H9 (cell line): ENCODE measurements around the gene GSC2. TPM values are rescaled to one million over a fixed set of nuclear protein-coding genes. Genes with fewer than 3 reads are reported as not detected.

Experiments used
- DNase-seq: peaks from one replicate; pipeline ENCODE4 v3.0.0-alpha.2; 2017
- H2AFZ ChIP-seq: one replicate; pipeline ENCODE4 v1.6.1; 2013; ENCODE audit warnings: mild to moderate bottlenecking, low read length, control low read depth, moderate library complexity
- H2AK5ac ChIP-seq: 2 replicates; pipeline ENCODE4 v1.6.1; 2013; ENCODE audit warnings: low read length, control low read depth, mixed read lengths; ENCODE audit not compliant: insufficient read length
- H2BK120ac ChIP-seq: one replicate; pipeline ENCODE4 v1.6.1; 2013; ENCODE audit warnings: low read depth, mild to moderate bottlenecking, low read length, control low read depth, inconsistent platforms; ENCODE audit not compliant: poor library complexity, severe bottlenecking
- H2BK12ac ChIP-seq: 2 replicates; pipeline ENCODE4 v1.6.1; 2013; ENCODE audit warnings: low read length, control low read depth, mixed read lengths, low read depth; ENCODE audit not compliant: insufficient read length
- H2BK15ac ChIP-seq: 2 replicates; pipeline ENCODE4 v1.6.1; 2013; ENCODE audit warnings: low read depth, low read length, control low read depth
- H2BK20ac ChIP-seq: one replicate; pipeline ENCODE4 v1.6.1; 2013; ENCODE audit warnings: low read depth, mild to moderate bottlenecking, low read length, control low read depth, inconsistent platforms; ENCODE audit not compliant: poor library complexity, severe bottlenecking
- H2BK5ac ChIP-seq: 2 replicates; pipeline ENCODE4 v1.6.1; 2013; ENCODE audit warnings: low read length, control low read depth, mixed read lengths; ENCODE audit not compliant: insufficient read length
- H3K14ac ChIP-seq: 2 replicates; pipeline ENCODE4 v1.6.1; 2013; ENCODE audit warnings: low read length, control low read depth; ENCODE audit not compliant: insufficient read depth
- H3K18ac ChIP-seq: 2 replicates; pipeline ENCODE4 v1.6.1; 2013; ENCODE audit warnings: low read depth, mild to moderate bottlenecking, mixed read lengths, low read length, control low read depth; ENCODE audit not compliant: insufficient read length
- H3K23ac ChIP-seq: 2 replicates; pipeline ENCODE4 v1.6.1; 2013; ENCODE audit warnings: low read length, control low read depth, mixed read lengths, low read depth; ENCODE audit not compliant: insufficient read length
- H3K23me2 ChIP-seq: 2 replicates; pipeline ENCODE4 v1.6.1; 2013; ENCODE audit warnings: low read depth, mild to moderate bottlenecking, mixed read lengths, low read length, control low read depth; ENCODE audit not compliant: insufficient read length, poor library complexity, severe bottlenecking
- H3K27ac ChIP-seq: 2 replicates; pipeline ENCODE4 v1.5.1; 2013; ENCODE audit warnings: low read length, control low read depth, mixed read lengths, low read depth; ENCODE audit not compliant: insufficient read length
- H3K27me3 ChIP-seq: 2 replicates; pipeline ENCODE4 v1.6.1; 2013; ENCODE audit warnings: low read length, control low read depth, inconsistent platforms; ENCODE audit not compliant: insufficient read depth
- H3K4ac ChIP-seq: 2 replicates; pipeline ENCODE4 v1.6.1; 2013; ENCODE audit warnings: low read depth, mild to moderate bottlenecking, control low read depth, inconsistent platforms, low read length, moderate library complexity
- H3K4me1 ChIP-seq: 2 replicates; pipeline ENCODE4 v1.6.1; 2013; ENCODE audit warnings: low read length, control low read depth, inconsistent platforms; ENCODE audit not compliant: insufficient read depth
- H3K4me2 ChIP-seq: 2 replicates; pipeline ENCODE4 v1.6.1; 2013; ENCODE audit warnings: low read length, control low read depth, mixed read lengths; ENCODE audit not compliant: insufficient read length, insufficient read depth
- H3K56ac ChIP-seq: 2 replicates; pipeline ENCODE4 v1.6.1; 2013; ENCODE audit warnings: low read depth, mild to moderate bottlenecking, mixed read lengths, low read length, control low read depth; ENCODE audit not compliant: insufficient read length
- H3K79me1 ChIP-seq: 2 replicates; pipeline ENCODE4 v1.6.1; 2013; ENCODE audit warnings: low read depth, mild to moderate bottlenecking, moderate library complexity, low read length, control low read depth, inconsistent platforms; ENCODE audit not compliant: insufficient read depth, poor library complexity, severe bottlenecking
- H3K79me2 ChIP-seq: 2 replicates; pipeline ENCODE4 v1.6.1; 2013; ENCODE audit warnings: low read length, control low read depth, inconsistent platforms; ENCODE audit not compliant: insufficient read depth
- H3K9ac ChIP-seq: 2 replicates; pipeline ENCODE4 v1.6.1; 2013; ENCODE audit warnings: low read length, control low read depth, mixed read lengths; ENCODE audit not compliant: insufficient read length; ENCODE audit errors: extremely low read depth
- H3K9me3 ChIP-seq: one replicate; pipeline ENCODE4 v1.6.1; 2013; ENCODE audit warnings: low read depth, low read length, inconsistent platforms; ENCODE audit not compliant: control insufficient read depth
- H3T11ph ChIP-seq: one replicate; pipeline ENCODE4 v1.6.1; 2013; ENCODE audit warnings: mild to moderate bottlenecking, low read length, control low read depth, inconsistent platforms
- H4K20me1 ChIP-seq: one replicate; pipeline ENCODE4 v1.6.1; 2013; ENCODE audit not compliant: control insufficient read depth, insufficient read length, insufficient read depth
- H4K5ac ChIP-seq: 2 replicates; pipeline ENCODE4 v1.6.1; 2013; ENCODE audit warnings: low read depth, mild to moderate bottlenecking, mixed read lengths, low read length, control low read depth; ENCODE audit not compliant: insufficient read length
- H4K8ac ChIP-seq: replicated peaks from 2 replicates; pipeline ENCODE4 v1.6.1; 2013; ENCODE audit warnings: low read length, control low read depth, mixed read lengths, low read depth; ENCODE audit not compliant: insufficient read length
- H4K91ac ChIP-seq: 2 replicates; pipeline ENCODE4 v1.6.1; 2013; ENCODE audit warnings: low read depth, mild to moderate bottlenecking, moderate library complexity, mixed read lengths, low read length, control low read depth; ENCODE audit not compliant: insufficient read length
- H3K27ac Mint-ChIP-seq, 3 experiments: 2 replicates in 2 of 3; 3 replicates in 1 of 3; pipeline ENCODE4 v1.8.0; 2020 to 2021; ENCODE audit warnings: mixed read lengths in 3 of 3, mild to moderate bottlenecking in 1 of 3, moderate library complexity in 1 of 3
- H3K27me3 Mint-ChIP-seq: 2 replicates; pipeline ENCODE4 v1.8.0; 2021; ENCODE audit warnings: low read depth, mild to moderate bottlenecking, moderate library complexity, mixed read lengths
- H3K36me3 Mint-ChIP-seq, 3 experiments: 2 replicates in 2 of 3; 3 replicates in 1 of 3; pipeline ENCODE4 v1.8.0; 2020 to 2021; ENCODE audit warnings: low read depth in 3 of 3, mixed read lengths in 3 of 3; ENCODE audit not compliant: insufficient read depth in 1 of 3
- H3K4me1 Mint-ChIP-seq, 2 experiments: 2 replicates each; pipeline ENCODE4 v1.8.0; 2020; ENCODE audit warnings: mixed read lengths in 2 of 2
- H3K4me3 Mint-ChIP-seq, 2 experiments: 2 replicates in 1 of 2; 3 replicates in 1 of 2; pipeline ENCODE4 v1.8.0; 2020 to 2021; ENCODE audit warnings: mild to moderate bottlenecking in 2 of 2, mixed read lengths in 2 of 2, moderate library complexity in 1 of 2
- H3K9me3 Mint-ChIP-seq, 2 experiments: 2 replicates in 1 of 2; 3 replicates in 1 of 2; pipeline ENCODE4 v1.8.0; 2020; ENCODE audit warnings: mild to moderate bottlenecking in 2 of 2, mixed read lengths in 2 of 2, moderate library complexity in 1 of 2
- CTCF ChIP-seq: fragments of 200-600 bp; sonication (generic); conservative IDR thresholded peaks from 3 replicates; pipeline ENCODE4 v1.8.0; 2021; ENCODE audit warnings: antibody characterized with exemption, mild to moderate bottlenecking
- WGBS: extraction: QIAGEN DNeasy Blood & Tissue Kit; methylation state at CpG from one replicate; pipeline ENCODE4 v1.1.7; 2013; ENCODE audit warnings: missing lambda C conversion rate, low lambda C conversion rate, mixed read lengths; ENCODE audit not compliant: insufficient read length; ENCODE audit errors: extremely low coverage; 5-methylcytosine and 5-hydroxymethylcytosine counted together
- total RNA-seq: library from RNA; stranded (reverse); gene quantifications from 2 replicates; pipeline ENCODE4 v1.2.1, GENCODE V29; 2021

GSC2 gene
- total RNA-seq, 1 experiment from 2014 or later = 0.22 TPM

- Mint-ChIP-seq H3K36me3 (peaks cover 0 to 22% (median 15%) of the 10 kb centered on the region in 3 experiments; a peak in 5 of 7 replicates), H3K27ac (peak overlapping the region; percentile 48 to 86 (median 68); a peak in 3 of 7 replicates), H3K27me3 (peaks cover 8% of the 10 kb centered on the region), H3K9me3 (no peaks in the 10 kb centered on the region), H3K4me1 (peaks cover 42 to 48% of the 10 kb centered on the region in 2 experiments), H3K4me3 (peak overlapping the region in 1 of 2 experiments; percentile 53; a peak in 3 of 5 replicates)
- H3K79me2 ChIP-seq = peaks cover 10% of the 10 kb centered on the region; the same call in 1 of the 2 replicates
- H4K91ac ChIP-seq = no peak overlapping the region
- no peak overlapping the region for H3K4me2 ChIP-seq
- H4K5ac ChIP-seq = no peak overlapping the region
- peaks cover 19% of the 10 kb centered on the region for H3K23me2 ChIP-seq
- no peak overlapping the region for H3K14ac ChIP-seq
- H3K27ac ChIP-seq = no peak overlapping the region
- no peak overlapping the region; the same call in 1 of the 2 replicates for H3K4ac ChIP-seq
- no peak overlapping the region for H3K56ac ChIP-seq
- TF ChIP-seq CTCF = no peak
- WGBS = no CpG with 5 or more reads among the region's 21 CpGs
- H3K79me1 ChIP-seq = peaks cover 6% of the 10 kb centered on the region
- no peak overlapping the region for H2AFZ ChIP-seq
- H3K27me3 ChIP-seq = no peaks in the 10 kb centered on the region
- no peak overlapping the region for H3T11ph ChIP-seq
- H2BK15ac ChIP-seq = no peak overlapping the region
- no peak overlapping the region for H2BK120ac ChIP-seq
- H2BK5ac ChIP-seq = no peak overlapping the region
- no peak overlapping the region for H2BK12ac ChIP-seq
- H4K8ac ChIP-seq = no peak overlapping the region
- no peak overlapping the region for H3K23ac ChIP-seq
- DNase-seq = no peak
- peaks cover 3% of the 10 kb centered on the region; the same call in 1 of the 2 replicates for H3K4me1 ChIP-seq
- H2AK5ac ChIP-seq = no peak overlapping the region
- H3K18ac ChIP-seq = no peak overlapping the region
- peaks cover 2% of the 10 kb centered on the region for H4K20me1 ChIP-seq
- H3K9ac ChIP-seq = no peak overlapping the region
- no peak overlapping the region for H2BK20ac ChIP-seq
- H3K9me3 ChIP-seq = no peaks in the 10 kb centered on the region
Observed at GRCh38 chr22:19175602-19176174, 25.6 kb upstream of the GSC2 start.
